ENCODE data around the gene IRF2.
A peak's percentile ranks its signal among the peaks of the same experiment; 100 is the strongest.
"Not testable (repeated sequence)": the region's sequence is repeated elsewhere in the genome, so short reads cannot be mapped to it uniquely, and the experiment has no call there.

The IRF2 gene

GRCh38 chr4:184348311-184349233 is 125.8 kb downstream of the IRF2 start:
- Mint-ChIP-seq H3K36me3 (ENCODE audit: insufficient read depth) (peaks cover 10% of the 10 kb centered on the region), H3K27me3 (peaks cover 0 to 30% of the 10 kb centered on the region in 2 donors), H3K4me3 (peak overlapping the region in 1 of 2 donors; percentile 65), H3K27ac (peak overlapping the region in 1 of 2 donors; percentile 65), H3K9me3 (no peaks in the 10 kb centered on the region), H3K4me1 (ENCODE audit: low read depth in 2 of 2) (peaks cover 15 to 21% of the 10 kb centered on the region in 2 donors)
- DNase-seq (no peak), ATAC-seq (replicated peaks) (no peak)

- DNase-seq (no peak), ATAC-seq (replicated peaks) (peak; percentile 23)
- H3K27ac Mint-ChIP-seq = peak overlapping the region; percentile 15 to 65
- no peaks in the 10 kb centered on the region for H3K9me3 Mint-ChIP-seq
- H3K4me3 Mint-ChIP-seq = peak overlapping the region; percentile 47 to 65
- H3K27me3 Mint-ChIP-seq = peaks cover 0 to 30% of the 10 kb centered on the region in 2 donors
- peaks cover 21 to 26% of the 10 kb centered on the region in 2 donors for H3K4me1 Mint-ChIP-seq (ENCODE audit: low read depth in 2 of 2)
- peaks cover 10% of the 10 kb centered on the region for H3K36me3 Mint-ChIP-seq (ENCODE audit: insufficient read depth)
Measured at GRCh38 chr4:184347251-184348239, 126.8 kb downstream of the IRF2 start.

GRCh38 chr4:184346682-184347081 is 127.7 kb downstream of the IRF2 start:
- Mint-ChIP-seq H3K27me3 (peaks cover 0 to 30% of the 10 kb centered on the region in 2 donors), H3K4me3 (no peak overlapping the region), H3K9me3 (no peaks in the 10 kb centered on the region), H3K27ac (peak overlapping the region in 1 of 2 donors; percentile 4), H3K4me1 (ENCODE audit: low read depth in 2 of 2) (peaks cover 21 to 26% of the 10 kb centered on the region in 2 donors), H3K36me3 (ENCODE audit: insufficient read depth) (peaks cover 10% of the 10 kb centered on the region)
- ATAC-seq (replicated peaks) = no peak
- DNase-seq = no peak

GRCh38 chr4:184346273-184346672 is 128.1 kb downstream of the IRF2 start:
- ATAC-seq (replicated peaks); H3K9me3 Mint-ChIP-seq; DNase-seq; H3K4me3 Mint-ChIP-seq: not testable (repeated sequence)
- H3K27me3 Mint-ChIP-seq = peaks cover 0 to 30% of the 10 kb centered on the region in 2 donors
- H3K4me1 Mint-ChIP-seq (ENCODE audit: low read depth in 2 of 2) = peaks cover 21 to 26% of the 10 kb centered on the region in 2 donors
- H3K27ac Mint-ChIP-seq = peak overlapping the region in 1 of 2 donors; percentile 4
- peaks cover 10% of the 10 kb centered on the region for H3K36me3 Mint-ChIP-seq (ENCODE audit: insufficient read depth)

GRCh38 chr4:184345573-184345922 is 128.8 kb downstream of the IRF2 start:
- Mint-ChIP-seq H3K27ac (no peak overlapping the region), H3K4me1 (ENCODE audit: low read depth in 2 of 2) (peaks cover 21 to 26% of the 10 kb centered on the region in 2 donors), H3K9me3 (no peaks in the 10 kb centered on the region), H3K4me3 (no peak overlapping the region), H3K36me3 (ENCODE audit: insufficient read depth) (peaks cover 10% of the 10 kb centered on the region), H3K27me3 (peaks cover 0 to 30% of the 10 kb centered on the region in 2 donors)
- ATAC-seq (replicated peaks) (no peak), DNase-seq (no peak)

- Mint-ChIP-seq H3K36me3 (ENCODE audit: insufficient read depth) (peaks cover 10% of the 10 kb centered on the region), H3K9me3 (no peaks in the 10 kb centered on the region), H3K4me1 (ENCODE audit: low read depth in 2 of 2) (peaks cover 21 to 26% of the 10 kb centered on the region in 2 donors), H3K27me3 (peaks cover 0 to 28% of the 10 kb centered on the region in 2 donors), H3K4me3 (peak overlapping the region in 1 of 2 donors; percentile 77), H3K27ac (peak overlapping the region in 1 of 2 donors; percentile 77)
- no peak for ATAC-seq (replicated peaks)
- DNase-seq = no peak
Measured at GRCh38 chr4:184344899-184345572, 129.3 kb downstream of the IRF2 start.

- Mint-ChIP-seq H3K27ac (peak overlapping the region in 1 of 2 donors; percentile 77), H3K4me1 (ENCODE audit: low read depth in 2 of 2) (peaks cover 21 to 26% of the 10 kb centered on the region in 2 donors), H3K27me3 (peaks cover 0 to 22% of the 10 kb centered on the region in 2 donors), H3K36me3 (ENCODE audit: insufficient read depth) (peaks cover 7% of the 10 kb centered on the region), H3K4me3 (peak overlapping the region; percentile 77 to 81), H3K9me3 (no peaks in the 10 kb centered on the region)
- DNase-seq (no peak), ATAC-seq (replicated peaks) (no peak)
Measured at GRCh38 chr4:184344435-184344834, 129.9 kb downstream of the IRF2 start.

GRCh38 chr4:184343502-184344177 is 130.7 kb downstream of the IRF2 start:
- Mint-ChIP-seq H3K4me1 (ENCODE audit: low read depth in 2 of 2) (peaks cover 21 to 26% of the 10 kb centered on the region in 2 donors), H3K9me3 (no peaks in the 10 kb centered on the region), H3K36me3 (ENCODE audit: insufficient read depth) (peaks cover 7% of the 10 kb centered on the region), H3K27me3 (peaks cover 0 to 15% of the 10 kb centered on the region in 2 donors), H3K27ac (peak overlapping the region; percentile 77), H3K4me3 (peak overlapping the region; percentile 77 to 81)
- ATAC-seq (replicated peaks) = peak; percentile 76
- DNase-seq = peak in 2 of 3 experiments; percentile 15

GRCh38 chr4:184342857-184343237 is 131.5 kb downstream of the IRF2 start:
- H3K27ac Mint-ChIP-seq = peak overlapping the region in 1 of 2 donors; percentile 77
- not testable (repeated sequence) for ATAC-seq (replicated peaks); DNase-seq; H3K9me3 Mint-ChIP-seq; H3K27me3 Mint-ChIP-seq; H3K36me3 Mint-ChIP-seq (ENCODE audit: insufficient read depth)
- H3K4me1 Mint-ChIP-seq (ENCODE audit: low read depth in 2 of 2) = peaks cover 16 to 21% of the 10 kb centered on the region in 2 donors
- peak overlapping the region; percentile 77 to 81 for H3K4me3 Mint-ChIP-seq

GRCh38 chr4:184342167-184342856 is 132.0 kb downstream of the IRF2 start:
- Mint-ChIP-seq H3K27me3 (peaks cover 0 to 9% of the 10 kb centered on the region in 2 donors), H3K9me3 (no peaks in the 10 kb centered on the region), H3K4me3 (peak overlapping the region; percentile 77 to 81), H3K4me1 (ENCODE audit: low read depth in 2 of 2) (peaks cover 12 to 17% of the 10 kb centered on the region in 2 donors), H3K27ac (peak overlapping the region in 1 of 2 donors; percentile 77), H3K36me3 (ENCODE audit: insufficient read depth) (peaks cover 3% of the 10 kb centered on the region)
- no peak for ATAC-seq (replicated peaks)
- DNase-seq = no peak

- ATAC-seq (replicated peaks); H3K27ac Mint-ChIP-seq: not testable (repeated sequence)
- H3K4me1 Mint-ChIP-seq (ENCODE audit: low read depth in 2 of 2) = peaks cover 9 to 18% of the 10 kb centered on the region in 2 donors
Measured at GRCh38 chr4:184339398-184340193, 134.8 kb downstream of the IRF2 start.

More at GRCh38 chr4:184339398-184340193, 134.8 kb downstream of the IRF2 start:
- not testable (repeated sequence) for DNase-seq; H3K9me3 Mint-ChIP-seq; H3K4me3 Mint-ChIP-seq; H3K27me3 Mint-ChIP-seq; H3K36me3 Mint-ChIP-seq (ENCODE audit: insufficient read depth)
